Panc1 (cell line): ENCODE data around the gene FOXO4. TPM values are rescaled to one million over a fixed set of nuclear protein-coding genes. Genes with fewer than 3 reads are reported as not detected.

ENCODE experiments used
- ATAC-seq: fragments of 200-7000 bp; cut with Tn5 transposase; 2 replicates; pipeline ENCODE4 v1.9.1; 2020; ENCODE audit warnings: mild to moderate bottlenecking, moderate library complexity
- BruUV-seq: library from RNA; stranded (reverse); fragments of 400-500 nt; replicated peaks from 2 replicates; lab custom pipeline; 2021; lab: Mats Ljungman, UMichigan
- CTCF ChIA-PET: fragments of 300-600 bp; sonication (Branson Sonifier 250); formaldehyde crosslinking; loops from one replicate; lab custom pipeline; 2022; ENCODE audit warnings: antibody characterized with exemption; lab: Charles Lee
- POLR2A ChIA-PET: fragments of 300-600 bp; sonication (Branson Sonifier 250); formaldehyde crosslinking; loops from one replicate; lab custom pipeline; 2022; ENCODE audit warnings: antibody characterized with exemption; lab: Charles Lee
- DNase-seq: peaks from one replicate; pipeline ENCODE4 v3.0.0-alpha.2; 2010; ENCODE audit warnings: low read depth, low spot score
- H3K27ac ChIP-seq: 2 replicates; pipeline ENCODE4 v1.5.1; 2011; ENCODE audit warnings: mild to moderate bottlenecking, low read length, inconsistent platforms
- H3K27me3 ChIP-seq: fragments of 200-500 bp; sonication (Bioruptor generic); 2 replicates; pipeline ENCODE4 v1.6.0; 2014; ENCODE audit warnings: low read length, inconsistent platforms; ENCODE audit not compliant: control insufficient read depth, insufficient read depth
- H3K36me3 ChIP-seq: fragments of 200-500 bp; sonication (Bioruptor generic); 2 replicates; pipeline ENCODE4 v1.5.1; 2014; ENCODE audit warnings: inconsistent platforms, mild to moderate bottlenecking, low read length, moderate library complexity; ENCODE audit not compliant: control insufficient read depth, insufficient read depth
- H3K4me1 ChIP-seq: 2 replicates; pipeline ENCODE4 v1.5.1; 2011; ENCODE audit warnings: inconsistent platforms, mild to moderate bottlenecking, low read length, moderate library complexity; ENCODE audit not compliant: control insufficient read depth, insufficient read depth
- H3K4me3 ChIP-seq, 2 experiments: 2 replicates each; pipeline ENCODE4 v1.5.1; 2011 to 2012; ENCODE audit warnings: low read depth in 2 of 2, low read length in 2 of 2, mild to moderate bottlenecking in 2 of 2, inconsistent platforms in 1 of 2, moderate library complexity in 1 of 2
- H3K9me3 ChIP-seq: fragments of 200-500 bp; sonication (Bioruptor generic); 2 replicates; pipeline ENCODE4 v1.5.1; 2014; ENCODE audit warnings: low read depth, mild to moderate bottlenecking, inconsistent platforms, low read length, moderate library complexity; ENCODE audit not compliant: control insufficient read depth, insufficient read depth
- POLR2AphosphoS5 ChIP-seq: IDR thresholded peaks from 2 replicates; pipeline ENCODE4 v1.6.1; 2012; ENCODE audit warnings: mild to moderate bottlenecking, low read depth, low read length, moderate library complexity
- SIN3A ChIP-seq: IDR thresholded peaks from 2 replicates; pipeline ENCODE4 v1.6.1; 2012; ENCODE audit warnings: low read depth, mild to moderate bottlenecking, low read length, moderate library complexity, borderline replicate concordance; ENCODE audit not compliant: insufficient read depth
- TCF7L2 ChIP-seq: IDR thresholded peaks from 2 replicates; pipeline ENCODE4 v1.6.1; 2011; ENCODE audit warnings: mild to moderate bottlenecking, low read depth, low read length, inconsistent platforms
- in situ Hi-C: cut with HindIII; loops from 2 replicates; pipeline ENCODE4 v1.10.0; 2016; ENCODE audit warnings: low sequenced_read_pairs, low pct_unique_long_range_greater_than_20kb
- intact Hi-C: fragments of 100-400 bp; cut with micrococcal nuclease; formaldehyde crosslinking; loops from one replicate; pipeline ENCODE4 v1.10.0; 2022; ENCODE audit not compliant: unreplicated experiment
- total RNA-seq: library from RNA; stranded (reverse); gene quantifications from one replicate; pipeline ENCODE4 v1.2.1, GENCODE V29; 2021; ENCODE audit not compliant: unreplicated experiment
- TF ChIP-seq, protein P1 (sequence below), 2 experiments: IDR thresholded peaks; 2 replicates each; pipeline ENCODE4 v1.6.1; 2011 to 2012; ENCODE audit warnings: low read depth in 2 of 2, control low read depth in 1 of 2, low read length in 1 of 2, mild to moderate bottlenecking in 1 of 2, moderate library complexity in 1 of 2; ENCODE audit not compliant: insufficient read depth in 1 of 2
- TF ChIP-seq, protein P2 (sequence below): fragments of 450-650 bp; IDR thresholded peaks from 2 replicates; pipeline ENCODE4 v1.5.1; 2017; ENCODE audit warnings: mild to moderate bottlenecking

FOXO4 gene
- total RNA-seq, 1 experiment from 2014 or later, result 2.9 TPM

GRCh38 chrX:71099736-71100135, 4.1 kb downstream of the FOXO4 start:
- ChIA-PET POLR2A (no interaction called here), CTCF (interaction anchor here (1.0 kb wide), 1 partner anchor 78 kb away, joined by 4 read pairs; no protein-coding TSS in a partner anchor)
- TF ChIP-seq SIN3A (no peak), POLR2AphosphoS5 (no peak), TCF7L2 (no peak)
- TF ChIP-seq, protein P1, sequence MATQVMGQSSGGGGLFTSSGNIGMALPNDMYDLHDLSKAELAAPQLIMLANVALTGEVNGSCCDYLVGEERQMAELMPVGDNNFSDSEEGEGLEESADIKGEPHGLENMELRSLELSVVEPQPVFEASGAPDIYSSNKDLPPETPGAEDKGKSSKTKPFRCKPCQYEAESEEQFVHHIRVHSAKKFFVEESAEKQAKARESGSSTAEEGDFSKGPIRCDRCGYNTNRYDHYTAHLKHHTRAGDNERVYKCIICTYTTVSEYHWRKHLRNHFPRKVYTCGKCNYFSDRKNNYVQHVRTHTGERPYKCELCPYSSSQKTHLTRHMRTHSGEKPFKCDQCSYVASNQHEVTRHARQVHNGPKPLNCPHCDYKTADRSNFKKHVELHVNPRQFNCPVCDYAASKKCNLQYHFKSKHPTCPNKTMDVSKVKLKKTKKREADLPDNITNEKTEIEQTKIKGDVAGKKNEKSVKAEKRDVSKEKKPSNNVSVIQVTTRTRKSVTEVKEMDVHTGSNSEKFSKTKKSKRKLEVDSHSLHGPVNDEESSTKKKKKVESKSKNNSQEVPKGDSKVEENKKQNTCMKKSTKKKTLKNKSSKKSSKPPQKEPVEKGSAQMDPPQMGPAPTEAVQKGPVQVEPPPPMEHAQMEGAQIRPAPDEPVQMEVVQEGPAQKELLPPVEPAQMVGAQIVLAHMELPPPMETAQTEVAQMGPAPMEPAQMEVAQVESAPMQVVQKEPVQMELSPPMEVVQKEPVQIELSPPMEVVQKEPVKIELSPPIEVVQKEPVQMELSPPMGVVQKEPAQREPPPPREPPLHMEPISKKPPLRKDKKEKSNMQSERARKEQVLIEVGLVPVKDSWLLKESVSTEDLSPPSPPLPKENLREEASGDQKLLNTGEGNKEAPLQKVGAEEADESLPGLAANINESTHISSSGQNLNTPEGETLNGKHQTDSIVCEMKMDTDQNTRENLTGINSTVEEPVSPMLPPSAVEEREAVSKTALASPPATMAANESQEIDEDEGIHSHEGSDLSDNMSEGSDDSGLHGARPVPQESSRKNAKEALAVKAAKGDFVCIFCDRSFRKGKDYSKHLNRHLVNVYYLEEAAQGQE (IDR thresholded peaks at IDR 0.05; ENCODE audit: insufficient read depth in 1 of 2, low read depth in 2 of 2, low read length in 1 of 2), result no peak
- TF ChIP-seq, protein P2, sequence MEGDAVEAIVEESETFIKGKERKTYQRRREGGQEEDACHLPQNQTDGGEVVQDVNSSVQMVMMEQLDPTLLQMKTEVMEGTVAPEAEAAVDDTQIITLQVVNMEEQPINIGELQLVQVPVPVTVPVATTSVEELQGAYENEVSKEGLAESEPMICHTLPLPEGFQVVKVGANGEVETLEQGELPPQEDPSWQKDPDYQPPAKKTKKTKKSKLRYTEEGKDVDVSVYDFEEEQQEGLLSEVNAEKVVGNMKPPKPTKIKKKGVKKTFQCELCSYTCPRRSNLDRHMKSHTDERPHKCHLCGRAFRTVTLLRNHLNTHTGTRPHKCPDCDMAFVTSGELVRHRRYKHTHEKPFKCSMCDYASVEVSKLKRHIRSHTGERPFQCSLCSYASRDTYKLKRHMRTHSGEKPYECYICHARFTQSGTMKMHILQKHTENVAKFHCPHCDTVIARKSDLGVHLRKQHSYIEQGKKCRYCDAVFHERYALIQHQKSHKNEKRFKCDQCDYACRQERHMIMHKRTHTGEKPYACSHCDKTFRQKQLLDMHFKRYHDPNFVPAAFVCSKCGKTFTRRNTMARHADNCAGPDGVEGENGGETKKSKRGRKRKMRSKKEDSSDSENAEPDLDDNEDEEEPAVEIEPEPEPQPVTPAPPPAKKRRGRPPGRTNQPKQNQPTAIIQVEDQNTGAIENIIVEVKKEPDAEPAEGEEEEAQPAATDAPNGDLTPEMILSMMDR, result no peak
- in situ Hi-C loops (no loop called here), intact Hi-C loops (loop anchor here (5.0 kb wide), 1 partner anchor 78 kb away; no protein-coding TSS in a partner anchor)
- no TSS peak for BruUV-seq
- Histone ChIP-seq H3K36me3 (no peaks in the 10 kb centered on the region), H3K27ac (no peak overlapping the region), H3K4me1 (peaks cover 4% of the 10 kb centered on the region; the same call in 1 of the 2 replicates), H3K9me3 (no peaks in the 10 kb centered on the region), H3K27me3 (peaks cover 4% of the 10 kb centered on the region), H3K4me3 (no peak overlapping the region)
- ATAC-seq (no peak), DNase-seq (no peak)

GRCh38 chrX:71100581-71101505, 5.2 kb downstream of the FOXO4 start:
- no peak for TF ChIP-seq POLR2AphosphoS5
- TF ChIP-seq, protein P1 (IDR thresholded peaks at IDR 0.05; ENCODE audit: insufficient read depth in 1 of 2, low read depth in 2 of 2, low read length in 1 of 2), result no peak
- no peak for TF ChIP-seq TCF7L2
- TF ChIP-seq, protein P2, result no peak
- no peak for TF ChIP-seq SIN3A
- POLR2A ChIA-PET, result no interaction called here

More at GRCh38 chrX:71100581-71101505, 5.2 kb downstream of the FOXO4 start:
- in situ Hi-C loops, result no loop called here
- Histone ChIP-seq H3K9me3 (no peaks in the 10 kb centered on the region), H3K27me3 (peaks cover 4% of the 10 kb centered on the region), H3K27ac (no peak overlapping the region), H3K4me3 (no peak overlapping the region), H3K4me1 (peaks cover 4% of the 10 kb centered on the region; the same call in 1 of the 2 replicates), H3K36me3 (no peaks in the 10 kb centered on the region)
- DNase-seq (no peak), ATAC-seq (no peak)
- CTCF ChIA-PET, result no interaction called here
- intact Hi-C loops, result no loop called here
- BruUV-seq, result no TSS peak
